Stomach (tissue), 9 donors: Measurements from ENCODE around the gene PRLR. TPM values are rescaled to one million over a fixed set of nuclear protein-coding genes. Genes with fewer than 3 reads are reported as not detected.
A peak's percentile ranks its signal among the peaks of the same experiment; 100 is the strongest.

Source experiments
- DNase-seq, 2 donors: peaks; one replicate each; pipeline versions ENCODE4 v3.0.0 to v3.0.0-alpha.2; 2013 to 2019
- H3K27ac ChIP-seq, 5 donors: fragments of 200-600 bp in 4 of 5; sonication (generic) in 4 of 5; one replicate each; pipeline ENCODE4 v1.5.1; 2013 to 2019; ENCODE audit warnings: mild to moderate bottlenecking in 1 of 5, moderate library complexity in 1 of 5
- H3K27me3 ChIP-seq, 3 donors: fragments of 200-600 bp; sonication (generic); one replicate each; pipeline ENCODE4 v1.5.1; 2017 to 2019; ENCODE audit warnings: mixed run types in 1 of 3
- H3K36me3 ChIP-seq, 4 donors: fragments of 200-600 bp; sonication (generic); 1 replicate in 3 of 4; 2 replicates in 1 of 4; pipeline ENCODE4 v1.5.1; 2016 to 2019
- H3K4me1 ChIP-seq, 4 donors: fragments of 200-600 bp; sonication (generic); one replicate each; pipeline ENCODE4 v1.5.1; 2016 to 2019
- H3K4me3 ChIP-seq, 4 donors: fragments of 200-600 bp; sonication (generic) in 3 of 4; one replicate each; pipeline ENCODE4 v1.5.1; 2016 to 2019; ENCODE audit warnings: mild to moderate bottlenecking in 1 of 4
- H3K9me3 ChIP-seq, 4 donors: fragments of 200-600 bp; sonication (generic); one replicate each; pipeline ENCODE4 v1.5.1; 2016 to 2019
- EP300 ChIP-seq: sonication (generic); formaldehyde crosslinking; IDR thresholded peaks from one replicate; pipeline ENCODE4 v1.6.1; 2017; ENCODE audit warnings: antibody characterized with exemption
- POLR2A ChIP-seq, 4 donors: fragments of 450-650 bp; IDR thresholded peaks; one replicate each; pipeline ENCODE4 v1.6.1; 2016; ENCODE audit warnings: antibody characterized with exemption in 4 of 4, control low read depth in 2 of 4, mild to moderate bottlenecking in 1 of 4, moderate library complexity in 1 of 4
- POLR2AphosphoS5 ChIP-seq, 3 donors: sonication (generic); formaldehyde crosslinking; IDR thresholded peaks; one replicate each; pipeline ENCODE4 v1.6.1; 2016; ENCODE audit warnings: antibody characterized with exemption in 3 of 3
- WGBS, 5 donors: extraction: QIAGEN DNeasy Blood & Tissue Kit in 3 of 5; methylation state at CpG; one replicate each; pipeline versions ENCODE4 v1.1.5 to v1.1.7; 2013 to 2018; 5-methylcytosine and 5-hydroxymethylcytosine counted together
- intact Hi-C: fragments of 100-400 bp; cut with DNase I; formaldehyde crosslinking; loops from one replicate; pipeline ENCODE4 v1.15.1; 2023; ENCODE audit warnings: low total_unique reads
- polyA plus RNA-seq, 3 donors: library from polyadenylated mRNA; stranded (reverse); fragments of 200-250 nt; gene quantifications; one replicate each; pipeline ENCODE4 v1.2.3, GENCODE V29; 2013
- total RNA-seq, 5 donors: library from RNA; depleted of rRNA; stranded (reverse); fragments of >200 nt; gene quantifications; one replicate each; pipeline versions ENCODE4 v1.1.0 to v1.2.3, GENCODE V29; 2014 to 2016
- TF ChIP-seq, protein P1 (sequence below), 7 experiments: fragments of 450-650 bp in 4 of 7; fragments of 200-600 bp in 3 of 7; sonication (generic) in 3 of 7; IDR thresholded peaks; one replicate each; pipeline ENCODE4 v1.5.1; 2016 to 2019; ENCODE audit warnings: antibody characterized with exemption in 7 of 7, control low read depth in 2 of 7, mild to moderate bottlenecking in 1 of 7
- donor health status: healthy with polysubstance abuse.
- donor health status: Bipolar disorder and iron deficiency.
- donor health status: healthy.

PRLR gene
- total and polyA plus RNA-seq, 8 donors = 0.56 to 33.2 (median 4.5) TPM; not detected in 1

DNA sequence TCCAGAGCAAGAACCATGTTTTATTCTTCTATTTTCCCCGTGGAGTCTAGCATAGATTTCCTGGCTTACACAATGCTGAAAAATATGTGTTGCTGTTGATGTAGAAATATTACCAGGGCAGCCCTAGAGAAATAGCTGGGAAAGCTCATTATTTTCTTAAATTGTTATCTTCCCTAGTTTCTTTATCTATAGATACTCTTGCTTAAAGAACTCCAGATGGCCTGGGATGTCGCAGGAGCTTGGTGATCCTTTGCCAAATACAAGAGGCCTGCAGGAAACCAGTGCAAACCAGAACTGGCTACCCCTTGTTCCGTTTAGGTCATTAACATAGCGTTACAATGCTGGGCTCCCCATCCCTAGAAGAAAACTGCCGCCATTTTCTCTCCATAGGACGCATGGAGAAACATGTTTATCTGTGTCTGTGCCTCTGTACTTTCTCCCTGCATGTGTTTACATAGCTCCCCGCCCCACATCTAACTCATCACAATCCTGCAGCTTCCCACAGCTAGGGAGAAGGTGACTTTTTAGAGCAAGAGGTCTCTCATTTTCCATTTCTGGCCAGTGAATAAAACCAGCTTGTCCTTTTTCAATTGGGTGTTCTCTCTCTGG lies 6.4 kb downstream of the PRLR start:
- Histone ChIP-seq H3K27me3 (peaks cover 0 to 18% (median 0%) of the 10 kb centered on the region in 3 donors), H3K27ac (no peak overlapping the region), H3K9me3 (no peaks in the 10 kb centered on the region), H3K4me1 (peaks cover 0 to 6% (median 3%) of the 10 kb centered on the region in 4 donors), H3K4me3 (no peak overlapping the region), H3K36me3 (no peaks in the 10 kb centered on the region)
- 56 to 65% (median 59%) methylated on average over 7 of the region's 7 CpGs for WGBS, 5 donors
- no peak for TF ChIP-seq POLR2A (IDR thresholded peaks at IDR 0.05)
- TF ChIP-seq, protein P1, sequence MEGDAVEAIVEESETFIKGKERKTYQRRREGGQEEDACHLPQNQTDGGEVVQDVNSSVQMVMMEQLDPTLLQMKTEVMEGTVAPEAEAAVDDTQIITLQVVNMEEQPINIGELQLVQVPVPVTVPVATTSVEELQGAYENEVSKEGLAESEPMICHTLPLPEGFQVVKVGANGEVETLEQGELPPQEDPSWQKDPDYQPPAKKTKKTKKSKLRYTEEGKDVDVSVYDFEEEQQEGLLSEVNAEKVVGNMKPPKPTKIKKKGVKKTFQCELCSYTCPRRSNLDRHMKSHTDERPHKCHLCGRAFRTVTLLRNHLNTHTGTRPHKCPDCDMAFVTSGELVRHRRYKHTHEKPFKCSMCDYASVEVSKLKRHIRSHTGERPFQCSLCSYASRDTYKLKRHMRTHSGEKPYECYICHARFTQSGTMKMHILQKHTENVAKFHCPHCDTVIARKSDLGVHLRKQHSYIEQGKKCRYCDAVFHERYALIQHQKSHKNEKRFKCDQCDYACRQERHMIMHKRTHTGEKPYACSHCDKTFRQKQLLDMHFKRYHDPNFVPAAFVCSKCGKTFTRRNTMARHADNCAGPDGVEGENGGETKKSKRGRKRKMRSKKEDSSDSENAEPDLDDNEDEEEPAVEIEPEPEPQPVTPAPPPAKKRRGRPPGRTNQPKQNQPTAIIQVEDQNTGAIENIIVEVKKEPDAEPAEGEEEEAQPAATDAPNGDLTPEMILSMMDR (IDR thresholded peaks at IDR 0.05) = no peak
- DNase-seq = peak in 1 of 2 donors; percentile 72
- intact Hi-C loops = no loop called here

DNA sequence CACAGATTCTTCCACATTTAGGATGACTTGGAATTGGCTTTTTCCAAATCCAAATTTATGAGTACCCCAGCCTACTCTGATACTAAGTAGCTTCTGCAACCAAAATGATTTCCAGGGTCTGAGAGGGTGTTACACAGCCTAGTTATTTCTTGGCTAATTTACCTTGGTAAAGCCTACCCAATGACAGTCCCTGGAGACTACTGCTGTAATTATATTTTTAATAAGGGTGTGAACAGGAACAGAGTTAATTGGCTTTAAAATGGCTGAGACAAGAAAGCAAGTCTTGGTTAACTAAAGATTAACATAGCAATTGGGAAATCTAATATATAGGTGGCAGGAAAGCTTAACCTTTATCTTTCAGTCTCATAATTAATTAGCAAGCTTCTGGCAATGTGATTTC lies 9.3 kb downstream of the PRLR start:
- Histone ChIP-seq H3K9me3 (no peaks in the 10 kb centered on the region), H3K4me1 (peaks cover 0 to 4% (median 0%) of the 10 kb centered on the region in 4 donors), H3K27me3 (no peaks in the 10 kb centered on the region), H3K27ac (no peak overlapping the region), H3K36me3 (no peaks in the 10 kb centered on the region), H3K4me3 (no peak overlapping the region)
- TF ChIP-seq POLR2AphosphoS5 (IDR thresholded peaks at IDR 0.05) = no peak
- intact Hi-C loops = no loop called here
- no peak for DNase-seq

DNA sequence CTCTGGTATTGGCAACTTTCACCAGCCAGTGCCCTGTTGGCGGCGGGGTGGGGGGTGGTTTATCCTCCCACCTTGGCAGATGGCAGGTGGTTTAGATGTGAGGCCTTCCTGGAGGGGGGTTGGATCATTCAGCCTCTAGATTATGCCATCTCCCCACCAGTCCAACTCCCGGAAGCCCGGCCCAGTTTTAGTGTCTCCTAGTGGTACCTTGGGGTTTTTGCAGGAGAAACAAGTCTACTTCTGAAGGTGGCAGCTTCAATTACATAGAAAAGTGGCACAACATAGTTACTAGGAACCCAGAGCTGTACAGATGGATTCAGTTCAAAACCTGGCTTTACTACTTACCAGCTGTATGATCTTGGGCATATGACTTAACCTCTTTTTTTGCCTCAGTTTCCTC lies 11.3 kb downstream of the PRLR start:
- WGBS, 5 donors = 93 to 99% (median 95%) methylated on average over 4 of the region's 4 CpGs
- Histone ChIP-seq H3K9me3 (no peaks in the 10 kb centered on the region), H3K27me3 (no peaks in the 10 kb centered on the region), H3K4me1 (peaks cover 0 to 3% (median 2%) of the 10 kb centered on the region in 4 donors), H3K4me3 (no peak overlapping the region), H3K36me3 (no peaks in the 10 kb centered on the region), H3K27ac (no peak overlapping the region)
- intact Hi-C loops = no loop called here
- no peak for DNase-seq
- TF ChIP-seq POLR2A (IDR thresholded peaks at IDR 0.05) = no peak

DNA sequence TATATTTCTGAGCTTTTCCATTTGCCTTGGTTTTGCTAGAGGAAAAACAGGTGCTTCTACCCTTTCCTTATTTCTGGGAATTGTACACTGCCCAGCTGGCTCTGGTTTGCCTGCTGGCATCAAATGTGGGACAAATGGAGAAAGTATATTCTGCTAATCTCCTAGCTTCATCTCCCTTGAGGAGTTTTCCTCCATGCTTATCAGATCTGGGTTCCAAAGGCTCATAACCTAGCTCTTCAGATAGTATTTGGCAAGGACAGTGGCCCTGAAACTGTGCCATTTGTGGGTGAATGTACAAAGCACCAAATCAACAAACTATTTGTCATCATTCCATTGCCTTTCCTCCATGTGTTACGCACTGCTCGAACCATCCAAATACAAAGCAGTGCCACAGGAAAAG lies 16.2 kb downstream of the PRLR start:
- no peak overlapping the region for H3K4me3 ChIP-seq
- no peaks in the 10 kb centered on the region for H3K9me3 ChIP-seq
- H3K4me1 ChIP-seq = peaks cover 0 to 6% (median 0%) of the 10 kb centered on the region in 4 donors
- H3K27me3 ChIP-seq = no peaks in the 10 kb centered on the region
- H3K27ac ChIP-seq = peak overlapping the region in 1 of 5 donors; percentile 18
- H3K36me3 ChIP-seq = no peaks in the 10 kb centered on the region
- WGBS, 5 donors = 72 to 80% (median 79%) methylated on average over 2 of the region's 2 CpGs
- no peak for TF ChIP-seq EP300
- no peak for TF ChIP-seq POLR2A (IDR thresholded peaks at IDR 0.05)
- TF ChIP-seq, protein P1 (IDR thresholded peaks at IDR 0.05) = no peak
- TF ChIP-seq POLR2AphosphoS5 (IDR thresholded peaks at IDR 0.05) = no peak
- no peak for DNase-seq
- intact Hi-C loops = no loop called here

DNA sequence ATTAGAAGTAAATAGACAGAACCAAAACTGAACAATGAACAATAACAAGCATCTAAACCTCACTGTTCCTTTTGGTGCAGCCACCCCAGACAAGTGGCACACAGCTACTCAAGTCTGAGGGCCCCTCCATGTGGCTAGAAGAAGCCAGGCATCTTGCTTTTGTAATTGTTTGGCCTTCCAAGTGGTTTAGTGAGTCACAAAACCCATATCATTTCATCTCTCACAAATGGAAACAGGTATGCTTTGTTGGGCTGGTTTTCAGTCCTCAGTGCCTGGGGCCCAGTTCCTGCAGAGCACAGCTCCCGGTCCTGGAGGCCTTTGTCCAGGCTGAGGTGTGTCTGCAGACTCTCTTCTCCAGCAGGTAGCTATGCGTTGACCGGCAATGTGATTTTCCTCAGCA lies 16.7 kb downstream of the PRLR start:
- no peak for DNase-seq
- Histone ChIP-seq H3K4me1 (peaks cover 0 to 6% (median 0%) of the 10 kb centered on the region in 4 donors), H3K36me3 (no peaks in the 10 kb centered on the region), H3K4me3 (no peak overlapping the region), H3K9me3 (no peaks in the 10 kb centered on the region), H3K27me3 (no peaks in the 10 kb centered on the region), H3K27ac (peak overlapping the region in 1 of 5 donors; percentile 18)
- 47 to 73% (median 63%) methylated on average over 3 of the region's 3 CpGs for WGBS, 5 donors
- intact Hi-C loops = no loop called here
- TF ChIP-seq POLR2AphosphoS5 (IDR thresholded peaks at IDR 0.05) = no peak
- TF ChIP-seq, protein P1 (IDR thresholded peaks at IDR 0.05) = no peak
- TF ChIP-seq EP300 = no peak
- no peak for TF ChIP-seq POLR2A (IDR thresholded peaks at IDR 0.05)
